Mesenchymal stem cell (in vitro differentiated cells and primary cell): ENCODE measurements around the gene KAT6B.
"Not testable (repeated sequence)": the region's sequence is repeated elsewhere in the genome, so short reads cannot be mapped to it uniquely, and the experiment has no call there.

Experiments
- DNase-seq: peaks from one replicate; pipeline ENCODE4 v3.0.0-alpha.2; 2013
- H2AFZ ChIP-seq: one replicate; pipeline ENCODE4 v1.6.1; 2013; ENCODE audit warnings: low read depth, mild to moderate bottlenecking, control low read depth, inconsistent platforms, low read length, moderate library complexity
- H2AK5ac ChIP-seq: 2 replicates; pipeline ENCODE4 v1.6.1; 2013; ENCODE audit warnings: low read length, moderate library complexity, mild to moderate bottlenecking, inconsistent platforms; ENCODE audit not compliant: severe bottlenecking
- H2BK120ac ChIP-seq: one replicate; pipeline ENCODE4 v1.6.1; 2013; ENCODE audit warnings: low read depth, mild to moderate bottlenecking, inconsistent platforms, low read length, moderate library complexity
- H2BK12ac ChIP-seq, 2 experiments: one replicate each; pipeline ENCODE4 v1.6.1; 2013; ENCODE audit warnings: inconsistent platforms in 2 of 2, low read length in 2 of 2, mild to moderate bottlenecking in 2 of 2, moderate library complexity in 2 of 2, control low read depth in 1 of 2
- H2BK15ac ChIP-seq: one replicate; pipeline ENCODE4 v1.6.1; 2013; ENCODE audit warnings: mild to moderate bottlenecking, low read depth, inconsistent platforms; ENCODE audit not compliant: poor library complexity, severe bottlenecking
- H2BK5ac ChIP-seq: 2 replicates; pipeline ENCODE4 v1.6.1; 2013; ENCODE audit warnings: low read depth, mild to moderate bottlenecking, low read length, control low read depth, inconsistent platforms; ENCODE audit not compliant: poor library complexity, severe bottlenecking
- H3K14ac ChIP-seq, 2 experiments: one replicate each; pipeline ENCODE4 v1.6.1; 2013; ENCODE audit warnings: inconsistent platforms in 2 of 2, low read length in 2 of 2, control low read depth in 1 of 2, mild to moderate bottlenecking in 1 of 2, moderate library complexity in 1 of 2
- H3K18ac ChIP-seq, 2 experiments: one replicate each; pipeline ENCODE4 v1.6.1; 2013; ENCODE audit warnings: inconsistent platforms in 2 of 2, low read length in 2 of 2, control low read depth in 1 of 2, low read depth in 1 of 2, mild to moderate bottlenecking in 1 of 2
- H3K23ac ChIP-seq, 2 experiments: one replicate each; pipeline ENCODE4 v1.6.1; 2013; ENCODE audit warnings: inconsistent platforms in 2 of 2, low read length in 2 of 2, mild to moderate bottlenecking in 2 of 2, moderate library complexity in 2 of 2, control low read depth in 1 of 2
- H3K27ac ChIP-seq: 2 replicates; pipeline ENCODE4 v1.5.1; 2013; ENCODE audit warnings: mild to moderate bottlenecking, moderate library complexity, low read length, control low read depth, inconsistent platforms; ENCODE audit not compliant: poor library complexity, severe bottlenecking
- H3K27me3 ChIP-seq, 2 experiments: 2 replicates each; pipeline versions ENCODE4 v1.6.1 to v1.7.0; 2013; ENCODE audit warnings: low read length in 2 of 2, mild to moderate bottlenecking in 2 of 2, moderate library complexity in 2 of 2, control low read depth in 1 of 2, inconsistent platforms in 1 of 2; ENCODE audit not compliant: control insufficient read depth in 1 of 2, insufficient read depth in 1 of 2
- H3K36me3 ChIP-seq, 2 experiments: 2 replicates each; pipeline versions ENCODE4 v1.6.1 to v1.7.0; 2013; ENCODE audit warnings: low read length in 2 of 2, control low read depth in 1 of 2, inconsistent platforms in 1 of 2, low read depth in 1 of 2, mild to moderate bottlenecking in 1 of 2; ENCODE audit not compliant: insufficient read depth in 2 of 2, control insufficient read depth in 1 of 2
- H3K4ac ChIP-seq, 2 experiments: one replicate each; pipeline ENCODE4 v1.6.1; 2013; ENCODE audit warnings: inconsistent platforms in 2 of 2, low read length in 2 of 2, mild to moderate bottlenecking in 2 of 2, moderate library complexity in 2 of 2, control low read depth in 1 of 2, low read depth in 1 of 2
- H3K4me1 ChIP-seq: 2 replicates; pipeline ENCODE4 v1.6.1; 2013; ENCODE audit warnings: low read depth, low read length, control low read depth; ENCODE audit not compliant: control insufficient read depth, insufficient read depth
- H3K4me2 ChIP-seq: 2 replicates; pipeline ENCODE4 v1.6.1; 2013; ENCODE audit warnings: low read length, mild to moderate bottlenecking, inconsistent platforms; ENCODE audit not compliant: poor library complexity, severe bottlenecking
- H3K4me3 ChIP-seq, 2 experiments: 2 replicates each; pipeline versions ENCODE4 v1.5.1 to v1.7.0; 2013; ENCODE audit warnings: low read length in 2 of 2, mild to moderate bottlenecking in 2 of 2, control low read depth in 1 of 2, low read depth in 1 of 2; ENCODE audit not compliant: insufficient read depth in 1 of 2
- H3K79me1 ChIP-seq: replicated peaks from 2 replicates; pipeline ENCODE4 v1.6.1; 2013; ENCODE audit warnings: mild to moderate bottlenecking, control low read depth, low read length, inconsistent platforms; ENCODE audit not compliant: poor library complexity, severe bottlenecking
- H3K9ac ChIP-seq: 2 replicates; pipeline ENCODE4 v1.7.0; 2013; ENCODE audit warnings: mild to moderate bottlenecking, low read length, moderate library complexity
- H3K9me3 ChIP-seq: 2 replicates; pipeline ENCODE4 v1.7.0; 2013; ENCODE audit warnings: mild to moderate bottlenecking, low read length; ENCODE audit not compliant: control insufficient read depth
- H4K8ac ChIP-seq: one replicate; pipeline ENCODE4 v1.6.1; 2013; ENCODE audit warnings: inconsistent platforms, mild to moderate bottlenecking, low read length, moderate library complexity
- H4K91ac ChIP-seq: one replicate; pipeline ENCODE4 v1.6.1; 2013; ENCODE audit warnings: mild to moderate bottlenecking, low read length, inconsistent platforms
- WGBS: methylation state at CpG from one replicate; pipeline ENCODE4 v1.1.7; 2013; ENCODE audit warnings: mixed read lengths; 5-methylcytosine and 5-hydroxymethylcytosine counted together

Gene KAT6B

GRCh38 chr10:74786126-74786525 is 40.3 kb upstream of the KAT6B start:
- 85% methylated on average over 2 of the region's 4 CpGs for WGBS

GRCh38 chr10:74787457-74787856 is 38.9 kb upstream of the KAT6B start:
- H3K4me2 ChIP-seq: no peak overlapping the region
- H2AFZ ChIP-seq: no peak overlapping the region
- H3K27me3 ChIP-seq: no peaks in the 10 kb centered on the region
- DNase-seq: no peak
- H3K18ac ChIP-seq: no peak overlapping the region
- no peaks in the 10 kb centered on the region for H3K4me1 ChIP-seq
- H3K9ac ChIP-seq: no peak overlapping the region
- H3K9me3 ChIP-seq: no peaks in the 10 kb centered on the region
- H2BK12ac ChIP-seq: no peak overlapping the region
- no peak overlapping the region for H2AK5ac ChIP-seq
- no peak overlapping the region for H4K91ac ChIP-seq
- H3K79me1 ChIP-seq: no peaks in the 10 kb centered on the region
- no peak overlapping the region for H2BK15ac ChIP-seq
- H3K4ac ChIP-seq: no peak overlapping the region
- no peak overlapping the region for H2BK5ac ChIP-seq
- H3K4me3 ChIP-seq: no peak overlapping the region
- H3K27ac ChIP-seq: no peak overlapping the region
- no peak overlapping the region for H2BK120ac ChIP-seq
- H3K36me3 ChIP-seq: no peaks in the 10 kb centered on the region
- H4K8ac ChIP-seq: no peak overlapping the region
- WGBS: over 99% methylated on average over 5 of the region's 5 CpGs
- no peak overlapping the region for H3K14ac ChIP-seq
- H3K23ac ChIP-seq: no peak overlapping the region

More at GRCh38 chr10:74786126-74786525, 40.3 kb upstream of the KAT6B start:
- H2BK15ac ChIP-seq: no peak overlapping the region
- no peak overlapping the region for H4K8ac ChIP-seq
- no peak overlapping the region for H2AK5ac ChIP-seq
- no peaks in the 10 kb centered on the region for H3K36me3 ChIP-seq
- no peak for DNase-seq
- H3K4ac ChIP-seq: no peak overlapping the region
- no peak overlapping the region for H3K4me2 ChIP-seq
- H3K9me3 ChIP-seq: no peaks in the 10 kb centered on the region
- H3K27ac ChIP-seq: no peak overlapping the region
- no peak overlapping the region for H2BK12ac ChIP-seq
- no peak overlapping the region for H2BK120ac ChIP-seq
- no peaks in the 10 kb centered on the region for H3K4me1 ChIP-seq
- no peak overlapping the region for H2BK5ac ChIP-seq
- no peak overlapping the region for H3K23ac ChIP-seq
- no peaks in the 10 kb centered on the region for H3K27me3 ChIP-seq
- no peak overlapping the region for H3K18ac ChIP-seq
- H3K9ac ChIP-seq: no peak overlapping the region
- H3K14ac ChIP-seq: no peak overlapping the region
- no peak overlapping the region for H2AFZ ChIP-seq
- no peak overlapping the region for H4K91ac ChIP-seq
- H3K4me3 ChIP-seq: no peak overlapping the region
- H3K79me1 ChIP-seq: no peaks in the 10 kb centered on the region

- H3K9ac ChIP-seq, H3K36me3 ChIP-seq, H3K4ac ChIP-seq, H3K27ac ChIP-seq, H4K91ac ChIP-seq, H3K18ac ChIP-seq, H3K4me3 ChIP-seq, H4K8ac ChIP-seq, H3K79me1 ChIP-seq, H2BK120ac ChIP-seq, H2BK15ac ChIP-seq, H2AFZ ChIP-seq, H3K23ac ChIP-seq, H2AK5ac ChIP-seq, H3K27me3 ChIP-seq, H2BK12ac ChIP-seq, H2BK5ac ChIP-seq, H3K4me1 ChIP-seq, H3K14ac ChIP-seq, H3K9me3 ChIP-seq, DNase-seq, H3K4me2 ChIP-seq: not testable (repeated sequence)
- WGBS: 97% methylated on average over 5 of the region's 5 CpGs
Measured at GRCh38 chr10:74791979-74792378, 34.4 kb upstream of the KAT6B start.

- no peak for DNase-seq
- H2BK15ac ChIP-seq: no peak overlapping the region
- H3K9ac ChIP-seq: no peak overlapping the region
- H2AFZ ChIP-seq: no peak overlapping the region
- no peaks in the 10 kb centered on the region for H3K79me1 ChIP-seq
- no peaks in the 10 kb centered on the region for H3K36me3 ChIP-seq
- no peak overlapping the region for H2AK5ac ChIP-seq
- no peak overlapping the region for H4K8ac ChIP-seq
- no peak overlapping the region for H3K4ac ChIP-seq
- H3K4me2 ChIP-seq: no peak overlapping the region
- H3K18ac ChIP-seq: no peak overlapping the region
- H3K14ac ChIP-seq: no peak overlapping the region
- H2BK12ac ChIP-seq: no peak overlapping the region
- H3K4me3 ChIP-seq: no peak overlapping the region
- H4K91ac ChIP-seq: no peak overlapping the region
- no peak overlapping the region for H2BK120ac ChIP-seq
- no peaks in the 10 kb centered on the region for H3K4me1 ChIP-seq
- no peak overlapping the region for H3K23ac ChIP-seq
- no peaks in the 10 kb centered on the region for H3K9me3 ChIP-seq
- no peak overlapping the region for H2BK5ac ChIP-seq
- H3K27me3 ChIP-seq: no peaks in the 10 kb centered on the region
- no peak overlapping the region for H3K27ac ChIP-seq
Measured at GRCh38 chr10:74792726-74793125, 33.7 kb upstream of the KAT6B start.
